ENCODE data around the gene RBM19. TPM values are rescaled to one million over a fixed set of nuclear protein-coding genes. Genes with fewer than 3 reads are reported as not detected.

Gene RBM19
- total and polyA plus RNA-seq, 2 of the 4 experiments (the other 2 are of a cell fraction): 18.7 to 19.2 TPM

GRCh38 chr12:113940357-113941207, 25.5 kb downstream of the RBM19 start:
- H2BK5ac ChIP-seq (ENCODE audit: low read depth, low read length, poor library complexity, severe bottlenecking): no peak overlapping the region
- no peak overlapping the region for H3K56ac ChIP-seq (ENCODE audit: extremely low read depth, insufficient read depth, low read length)
- peaks cover 38% of the 10 kb centered on the region for H3K36me3 ChIP-seq (ENCODE audit: control insufficient read depth, insufficient read depth, low read length)
- TF ChIP-seq BHLHE40 (IDR thresholded peaks at IDR 0.05; ENCODE audit: low read depth, low read length): no peak
- no peak for TF ChIP-seq CHD1 (IDR thresholded peaks at IDR 0.05; ENCODE audit: low read depth, low read length)
- TF ChIP-seq SMC3 (IDR thresholded peaks at IDR 0.05; ENCODE audit: low read depth, low read length): no peak
- no peak for TF ChIP-seq FOS (IDR thresholded peaks at IDR 0.05; ENCODE audit: low read depth, low read length)
- no peak for TF ChIP-seq MAZ (IDR thresholded peaks at IDR 0.05; ENCODE audit: borderline replicate concordance, low read depth, low read length)
- no peak for TF ChIP-seq MAFK (IDR thresholded peaks at IDR 0.05; ENCODE audit: low read depth, low read length)
- TF ChIP-seq, protein P1, sequence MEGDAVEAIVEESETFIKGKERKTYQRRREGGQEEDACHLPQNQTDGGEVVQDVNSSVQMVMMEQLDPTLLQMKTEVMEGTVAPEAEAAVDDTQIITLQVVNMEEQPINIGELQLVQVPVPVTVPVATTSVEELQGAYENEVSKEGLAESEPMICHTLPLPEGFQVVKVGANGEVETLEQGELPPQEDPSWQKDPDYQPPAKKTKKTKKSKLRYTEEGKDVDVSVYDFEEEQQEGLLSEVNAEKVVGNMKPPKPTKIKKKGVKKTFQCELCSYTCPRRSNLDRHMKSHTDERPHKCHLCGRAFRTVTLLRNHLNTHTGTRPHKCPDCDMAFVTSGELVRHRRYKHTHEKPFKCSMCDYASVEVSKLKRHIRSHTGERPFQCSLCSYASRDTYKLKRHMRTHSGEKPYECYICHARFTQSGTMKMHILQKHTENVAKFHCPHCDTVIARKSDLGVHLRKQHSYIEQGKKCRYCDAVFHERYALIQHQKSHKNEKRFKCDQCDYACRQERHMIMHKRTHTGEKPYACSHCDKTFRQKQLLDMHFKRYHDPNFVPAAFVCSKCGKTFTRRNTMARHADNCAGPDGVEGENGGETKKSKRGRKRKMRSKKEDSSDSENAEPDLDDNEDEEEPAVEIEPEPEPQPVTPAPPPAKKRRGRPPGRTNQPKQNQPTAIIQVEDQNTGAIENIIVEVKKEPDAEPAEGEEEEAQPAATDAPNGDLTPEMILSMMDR (conservative IDR thresholded peaks at IDR 0.05; ENCODE audit: low read depth, low read length): no peak
- TF ChIP-seq USF2 (IDR thresholded peaks at IDR 0.05; ENCODE audit: low read depth, low read length): no peak
- no peak for TF ChIP-seq RFX5 (IDR thresholded peaks at IDR 0.05; ENCODE audit: low read depth, low read length)
- no peak for TF ChIP-seq CEBPB (IDR thresholded peaks at IDR 0.05; ENCODE audit: low read depth, low read length)
- TF ChIP-seq RCOR1 (IDR thresholded peaks at IDR 0.05; ENCODE audit: insufficient replicate concordance, low read length): no peak
- no peak for TF ChIP-seq ELK1 (IDR thresholded peaks at IDR 0.05; ENCODE audit: borderline replicate concordance, low read depth, low read length)
- no peak for TF ChIP-seq POLR2A (IDR thresholded peaks at IDR 0.05; ENCODE audit: low read depth, low read length)
- CTCF ChIA-PET: interaction anchor here (1.3 to 1.4 kb wide), 2 partner anchors 15 to 16 kb away, joined by 3 to 4 read pairs; no protein-coding TSS in a partner anchor
- no peak overlapping the region for H3K27ac ChIP-seq (ENCODE audit: insufficient read depth, low read length)
- H4K8ac ChIP-seq (ENCODE audit: low read depth in 2 of 2, low read length in 2 of 2): no peak overlapping the region
- no peaks in the 10 kb centered on the region for H4K20me1 ChIP-seq (ENCODE audit: insufficient read depth, low read length)
- DNase-seq (no peak), ATAC-seq (ENCODE audit: low read depth) (no peak)
- H3K14ac ChIP-seq (replicated peaks; ENCODE audit: low read depth, low read length): no peak overlapping the region
- no peaks in the 10 kb centered on the region for H3K4me1 ChIP-seq (ENCODE audit: control insufficient read depth, insufficient read depth, low read length)
- in situ Hi-C loops (cut with MboI; ENCODE audit: low sequenced_read_pairs): no loop called here
- BruUV-seq (replicated peaks): no TSS peak
- intact Hi-C loops (cut with micrococcal nuclease): no loop called here
- H4K91ac ChIP-seq (ENCODE audit: insufficient read depth, low read depth, low read length): no peak overlapping the region
- H2AK5ac ChIP-seq (ENCODE audit: low read depth, low read length): no peak overlapping the region
- no peaks in the 10 kb centered on the region for H3K9me3 ChIP-seq (ENCODE audit: control insufficient read depth, insufficient read depth, low read length)
- H3K4ac ChIP-seq (ENCODE audit: low read depth, low read length): no peak overlapping the region
- H2BK20ac ChIP-seq (ENCODE audit: low read depth, low read length): no peak overlapping the region
- H3K4me3 ChIP-seq (ENCODE audit: insufficient read depth, low read depth, low read length): no peak overlapping the region
- dilution Hi-C loops (cut with HindIII; ENCODE audit: low sequenced_read_pairs, unreplicated experiment): no loop called here
- no peak overlapping the region for H2BK120ac ChIP-seq (ENCODE audit: low read depth, low read length)
- H3K9ac ChIP-seq (ENCODE audit: low read depth, low read length): no peak overlapping the region
- H3K18ac ChIP-seq (ENCODE audit: low read depth, low read length): no peak overlapping the region
- H2AFZ ChIP-seq (replicated peaks; ENCODE audit: low read length, poor library complexity): no peak overlapping the region
- H3K27me3 ChIP-seq (ENCODE audit: control insufficient read depth, insufficient read depth, low read length): no peaks in the 10 kb centered on the region
- no peak overlapping the region for H3K4me2 ChIP-seq (ENCODE audit: low read depth, low read length)
- H3K79me1 ChIP-seq (ENCODE audit: low read depth in 1 of 2, low read length in 2 of 2): no peaks in the 10 kb centered on the region
- H2AK9ac ChIP-seq (replicated peaks; ENCODE audit: low read depth, low read length, poor library complexity): no peak overlapping the region
- no CpG with 5 or more reads among the region's 11 CpGs for WGBS, 2 experiments (ENCODE audit: extremely low coverage in 2 of 2, insufficient read length in 1 of 2)
- H3K9me1 ChIP-seq (ENCODE audit: insufficient read depth, low read length): no peaks in the 10 kb centered on the region
- H4K5ac ChIP-seq (ENCODE audit: low read depth, low read length): no peak overlapping the region
- H2BK15ac ChIP-seq (ENCODE audit: low read depth, low read length): no peak overlapping the region
- H3K23ac ChIP-seq (ENCODE audit: low read depth, low read length): no peak overlapping the region
- POLR2A ChIA-PET (ENCODE audit: unreplicated experiment): no interaction called here
